Esophagus squamous epithelium (tissue), 5 donors: ENCODE data around the gene PMM2. TPM values are rescaled to one million over a fixed set of nuclear protein-coding genes. Genes with fewer than 3 reads are reported as not detected.

Experiments
- DNase-seq: peaks from one replicate; lab custom pipeline; 2025; lab: John Stamatoyannopoulos, UW
- H3K27ac ChIP-seq, 4 donors: fragments of 200-600 bp; sonication (generic); one replicate each; pipeline ENCODE4 v1.5.1; 2016 to 2019; ENCODE audit warnings: mild to moderate bottlenecking in 1 of 4
- H3K27me3 ChIP-seq, 4 donors: fragments of 200-600 bp; sonication (generic); 1 replicate in 3 of 4; 2 replicates in 1 of 4; pipeline versions ENCODE4 v1.5.1 to v1.6.0; 2017 to 2021; ENCODE audit warnings: antibody characterized with exemption in 1 of 4
- H3K36me3 ChIP-seq, 3 donors: fragments of 200-600 bp; sonication (generic); one replicate each; pipeline ENCODE4 v1.5.1; 2016 to 2019
- H3K4me1 ChIP-seq, 3 donors: fragments of 200-600 bp; sonication (generic); one replicate each; pipeline ENCODE4 v1.5.1; 2017 to 2019
- H3K4me3 ChIP-seq, 4 donors: fragments of 200-600 bp; sonication (generic); 1 replicate in 3 of 4; 2 replicates in 1 of 4; pipeline ENCODE4 v1.5.1; 2016 to 2019; ENCODE audit warnings: mild to moderate bottlenecking in 2 of 4, moderate library complexity in 1 of 4
- H3K9me3 ChIP-seq, 3 donors: fragments of 200-600 bp; sonication (generic); one replicate each; pipeline ENCODE4 v1.5.1; 2016 to 2019
- POLR2A ChIP-seq, 4 donors: fragments of 450-650 bp; IDR thresholded peaks; one replicate each; pipeline ENCODE4 v1.6.1; 2017; ENCODE audit warnings: antibody characterized with exemption in 4 of 4, mild to moderate bottlenecking in 4 of 4, moderate library complexity in 3 of 4
- WGBS, 2 donors: methylation state at CpG; one replicate each; pipeline ENCODE4 v1.1.5; 2018; 5-methylcytosine and 5-hydroxymethylcytosine counted together
- intact Hi-C: fragments of 100-400 bp; cut with DNase I; formaldehyde crosslinking; loops from one replicate; pipeline ENCODE4 v1.15.0; 2022
- total RNA-seq, 4 donors: library from RNA; depleted of rRNA; stranded (reverse); fragments of >200 nt; gene quantifications; one replicate each; pipeline ENCODE4 v1.1.0, GENCODE V29; 2016
- TF ChIP-seq, protein P1 (sequence below), 6 experiments: fragments of 450-650 bp in 4 of 6; fragments of 200-600 bp in 2 of 6; sonication (generic) in 2 of 6; IDR thresholded peaks; one replicate each; pipeline ENCODE4 v1.5.1; 2016 to 2019; ENCODE audit warnings: antibody characterized with exemption in 6 of 6, mild to moderate bottlenecking in 4 of 6, moderate library complexity in 4 of 6
- donor health status: DM: yes; HTN: yes; CAD: no.

The PMM2 gene
- total RNA-seq, 4 donors from 2014 or later: 36.3 to 54.3 (median 41.4) TPM

DNA sequence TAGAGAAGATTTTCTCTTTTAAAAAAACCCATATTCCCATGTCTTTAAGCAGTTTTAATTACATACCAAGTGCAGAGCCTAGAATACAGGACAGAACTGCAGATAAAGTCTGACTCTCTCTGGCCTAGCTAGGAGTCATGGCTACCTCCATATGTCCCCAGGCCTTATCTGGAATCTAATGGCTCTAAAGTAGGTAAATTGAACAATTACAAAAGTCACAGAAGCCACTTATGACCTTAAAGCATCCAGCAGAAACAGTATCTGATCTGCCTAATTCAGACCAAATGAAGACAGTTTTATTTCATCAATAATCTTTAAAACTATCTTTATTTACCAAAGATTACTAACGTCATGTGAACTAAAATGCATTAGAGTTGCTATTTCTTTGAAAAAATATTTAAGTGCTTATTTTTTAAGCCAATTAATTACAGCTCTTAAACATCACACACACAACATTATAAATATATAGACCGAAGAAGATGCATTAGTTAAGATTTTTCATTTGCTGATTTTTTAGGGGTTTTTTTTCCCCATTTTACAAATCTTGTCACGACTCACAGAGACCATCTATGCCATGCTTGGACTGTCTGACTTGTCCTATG, 28.7 kb downstream of the PMM2 start:
- Histone ChIP-seq H3K9me3 (no peaks in the 10 kb centered on the region), H3K27me3 (no peaks in the 10 kb centered on the region), H3K4me1 (peaks cover 0 to 23% (median 4%) of the 10 kb centered on the region in 3 donors), H3K27ac (no peak overlapping the region), H3K36me3 (peaks cover 4 to 66% (median 7%) of the 10 kb centered on the region in 3 donors), H3K4me3 (no peak overlapping the region)
- WGBS, 2 donors: 63 to 73% methylated on average over 3 of the region's 3 CpGs
- intact Hi-C loops: no loop called here
- TF ChIP-seq, protein P1, sequence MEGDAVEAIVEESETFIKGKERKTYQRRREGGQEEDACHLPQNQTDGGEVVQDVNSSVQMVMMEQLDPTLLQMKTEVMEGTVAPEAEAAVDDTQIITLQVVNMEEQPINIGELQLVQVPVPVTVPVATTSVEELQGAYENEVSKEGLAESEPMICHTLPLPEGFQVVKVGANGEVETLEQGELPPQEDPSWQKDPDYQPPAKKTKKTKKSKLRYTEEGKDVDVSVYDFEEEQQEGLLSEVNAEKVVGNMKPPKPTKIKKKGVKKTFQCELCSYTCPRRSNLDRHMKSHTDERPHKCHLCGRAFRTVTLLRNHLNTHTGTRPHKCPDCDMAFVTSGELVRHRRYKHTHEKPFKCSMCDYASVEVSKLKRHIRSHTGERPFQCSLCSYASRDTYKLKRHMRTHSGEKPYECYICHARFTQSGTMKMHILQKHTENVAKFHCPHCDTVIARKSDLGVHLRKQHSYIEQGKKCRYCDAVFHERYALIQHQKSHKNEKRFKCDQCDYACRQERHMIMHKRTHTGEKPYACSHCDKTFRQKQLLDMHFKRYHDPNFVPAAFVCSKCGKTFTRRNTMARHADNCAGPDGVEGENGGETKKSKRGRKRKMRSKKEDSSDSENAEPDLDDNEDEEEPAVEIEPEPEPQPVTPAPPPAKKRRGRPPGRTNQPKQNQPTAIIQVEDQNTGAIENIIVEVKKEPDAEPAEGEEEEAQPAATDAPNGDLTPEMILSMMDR (IDR thresholded peaks at IDR 0.05): no peak
- TF ChIP-seq POLR2A (IDR thresholded peaks at IDR 0.05): no peak
- DNase-seq: no peak

DNA sequence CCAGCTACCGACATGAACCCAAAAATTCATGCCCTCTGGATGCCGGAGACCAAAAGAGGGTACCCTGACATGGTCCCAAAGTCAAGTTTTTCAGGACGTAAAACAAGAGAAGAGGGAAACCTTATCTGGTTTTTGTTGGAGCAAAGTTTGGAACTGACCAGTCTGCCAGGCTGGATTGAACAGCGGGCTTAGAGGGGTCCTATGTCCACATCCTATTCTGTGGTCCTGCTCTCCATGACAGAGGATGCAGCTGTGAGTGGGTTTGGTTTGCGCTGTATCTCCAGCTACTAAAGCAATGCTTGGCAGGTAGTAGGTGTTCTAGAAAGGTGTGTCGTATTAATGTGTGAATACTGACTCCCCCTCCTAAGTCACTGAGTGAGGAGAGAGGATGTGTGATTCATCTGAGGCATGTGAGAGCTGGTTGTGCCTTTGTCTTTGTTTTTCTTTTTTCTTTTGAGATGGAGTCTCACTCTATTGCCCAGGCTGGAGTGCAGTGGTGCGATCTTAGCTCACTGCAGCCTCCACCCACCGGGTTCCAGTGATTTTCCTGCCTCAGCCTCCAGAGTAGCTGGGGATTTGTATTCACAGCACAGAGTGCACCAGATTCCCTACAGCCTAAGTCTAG, 31.0 kb downstream of the PMM2 start:
- Histone ChIP-seq H3K4me1 (peaks cover 0 to 23% (median 4%) of the 10 kb centered on the region in 3 donors), H3K36me3 (peaks cover 7 to 65% (median 7%) of the 10 kb centered on the region in 3 donors), H3K27me3 (no peaks in the 10 kb centered on the region), H3K9me3 (no peaks in the 10 kb centered on the region), H3K27ac (peak overlapping the region in 2 of 4 donors; percentile 2 to 54), H3K4me3 (no peak overlapping the region)
- DNase-seq: no peak
- intact Hi-C loops: no loop called here
- WGBS, 2 donors: 66 to 69% methylated on average over 8 of the region's 8 CpGs
- TF ChIP-seq, protein P1 (IDR thresholded peaks at IDR 0.05): no peak
- TF ChIP-seq POLR2A (IDR thresholded peaks at IDR 0.05): no peak

DNA sequence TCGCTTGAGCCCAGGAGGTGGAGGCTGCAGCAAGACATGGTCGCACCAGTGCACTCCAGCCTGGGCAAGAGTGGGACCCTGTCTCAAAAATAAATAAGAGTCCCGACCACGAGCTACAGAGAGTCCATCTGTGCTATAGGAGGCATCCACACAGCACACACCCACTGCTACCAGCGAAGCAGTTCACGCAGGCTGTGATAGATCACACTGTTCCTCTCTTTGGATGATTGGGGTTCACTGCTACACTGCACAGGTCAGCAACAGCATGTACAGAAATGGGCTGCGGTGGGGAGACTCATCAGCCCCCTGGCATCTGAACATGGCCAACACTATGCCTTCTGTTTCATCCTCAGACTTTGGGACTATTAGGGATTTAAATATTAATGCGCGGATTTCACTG, 33.8 kb downstream of the PMM2 start:
- TF ChIP-seq, protein P1 (IDR thresholded peaks at IDR 0.05): no peak
- no peak for TF ChIP-seq POLR2A (IDR thresholded peaks at IDR 0.05)
- no peak overlapping the region for H3K27ac ChIP-seq
- intact Hi-C loops: no loop called here
- no peaks in the 10 kb centered on the region for H3K27me3 ChIP-seq
- no peak for DNase-seq
- peaks cover 7 to 44% (median 7%) of the 10 kb centered on the region in 3 donors for H3K36me3 ChIP-seq
- WGBS, 2 donors: 87 to 94% methylated on average over 9 of the region's 9 CpGs
- peaks cover 0 to 23% (median 4%) of the 10 kb centered on the region in 3 donors for H3K4me1 ChIP-seq
- no peak overlapping the region for H3K4me3 ChIP-seq
- H3K9me3 ChIP-seq: no peaks in the 10 kb centered on the region

DNA sequence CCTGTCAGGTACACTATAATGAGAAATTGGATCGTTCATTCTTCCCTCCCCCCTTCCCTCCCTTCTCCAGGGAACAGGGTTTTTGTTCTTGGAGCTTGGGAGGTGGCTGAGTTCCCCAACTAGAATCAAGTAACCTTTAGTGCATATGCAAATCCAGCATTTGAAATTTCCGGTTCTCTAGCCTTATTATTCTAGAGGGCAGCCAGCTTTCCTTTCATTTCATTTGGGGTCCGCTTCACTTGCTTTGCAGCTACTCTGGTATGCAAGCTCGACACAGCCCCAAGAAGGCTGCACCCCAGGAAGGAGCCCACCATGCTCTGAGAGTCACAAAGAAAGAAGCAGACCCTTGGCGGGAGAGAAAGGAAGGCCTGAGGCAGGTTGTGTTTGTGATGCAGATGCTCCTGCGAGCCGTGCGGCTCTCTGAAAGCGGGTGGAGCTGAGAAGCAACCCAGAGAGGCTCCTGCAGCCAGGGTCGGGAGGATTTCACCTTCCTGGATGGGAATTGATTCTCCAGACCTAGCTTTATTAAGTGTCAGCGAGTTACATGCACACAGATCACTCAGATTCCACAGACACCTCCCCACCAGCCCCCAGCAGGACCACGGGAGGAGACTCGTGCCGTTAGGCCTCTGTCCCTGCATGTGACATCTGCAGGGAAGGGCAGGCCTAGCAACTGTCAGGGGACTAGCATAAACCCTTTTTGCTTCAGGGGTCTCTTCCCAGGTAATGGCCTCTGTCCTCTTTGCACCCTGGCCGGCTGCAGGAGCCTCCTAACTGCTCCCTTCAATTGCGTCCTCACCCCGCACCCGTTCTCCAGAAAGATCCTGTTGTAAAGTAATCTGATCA, 34.5 kb downstream of the PMM2 start:
- H3K27me3 ChIP-seq: no peaks in the 10 kb centered on the region
- DNase-seq: no peak

More for the DNA sequence above, 34.5 kb downstream of the PMM2 start:
- H3K4me3 ChIP-seq: no peak overlapping the region
- H3K4me1 ChIP-seq: peaks cover 0 to 23% (median 4%) of the 10 kb centered on the region in 3 donors
- peaks cover 7 to 44% (median 7%) of the 10 kb centered on the region in 3 donors for H3K36me3 ChIP-seq
- H3K27ac ChIP-seq: no peak overlapping the region
- no peaks in the 10 kb centered on the region for H3K9me3 ChIP-seq
- WGBS, 2 donors: 82 to 85% methylated on average over 14 to 18 of the region's 18 CpGs
- intact Hi-C loops: no loop called here
- no peak for TF ChIP-seq POLR2A (IDR thresholded peaks at IDR 0.05)
- TF ChIP-seq, protein P1 (IDR thresholded peaks at IDR 0.05): no peak
